K562 (cell line): ENCODE measurements around the gene SLC7A6OS. TPM values are rescaled to one million over a fixed set of nuclear protein-coding genes. Genes with fewer than 3 reads are reported as not detected.
A peak's percentile ranks its signal among the peaks of the same experiment; 100 is the strongest.

Experiments used
- ATAC-seq: fragments of 200-7000 bp; cut with Tn5 transposase; 3 replicates; pipeline ENCODE4 v1.9.1; 2020; ENCODE audit warnings: moderate library complexity
- BruUV-seq: library from RNA; stranded (reverse); fragments of 400-500 nt; replicated peaks from 2 replicates; lab custom pipeline; 2021; lab: Mats Ljungman, UMichigan
- CTCF ChIA-PET: fragments of 300-600 bp; formaldehyde crosslinking; extraction: SDS; loops from one replicate; lab custom pipeline; 2021; ENCODE audit warnings: low intra/inter-chr PET ratio; lab: Yijun Ruan, JAX
- POLR2A ChIA-PET: fragments of 300-600, 350-650 bp; sonication (Branson Sonifier 250); formaldehyde crosslinking; extraction: SDS; loops from one replicate; lab custom pipeline; 2021; ENCODE audit warnings: antibody characterized with exemption, inconsistent platforms; lab: Yijun Ruan, JAX
- DNase-seq, 4 experiments: peaks; one replicate each; pipeline versions ENCODE4 v3.0.0 to v3.0.0-alpha.2; 2011 to 2018; ENCODE audit warnings: low spot score in 3 of 4, mixed read lengths in 3 of 4; ENCODE audit errors: extremely low read depth in 1 of 4
- FAIRE-seq: peaks from 2 replicates; lab custom pipeline; 2011; peaks lifted over from hg19 to GRCh38; lab: Jason Lieb, UNC
- H2AFZ ChIP-seq: 2 replicates; pipeline ENCODE4 v1.6.0; 2011; ENCODE audit warnings: low read depth, low read length, control low read depth, inconsistent platforms
- H3K27ac ChIP-seq: fragments of 200-600 bp; 3 replicates; pipeline ENCODE4 v1.8.0; 2011; ENCODE audit warnings: low read depth, mild to moderate bottlenecking, control low read depth, inconsistent platforms, low read length, moderate library complexity, mixed read lengths; ENCODE audit errors: extremely low read depth
- H3K27me3 ChIP-seq, 2 experiments: fragments of 300-600 bp in 1 of 2; 2 replicates in 1 of 2; 3 replicates in 1 of 2; pipeline versions ENCODE4 v1.6.0 to v1.8.0; 2011; ENCODE audit warnings: inconsistent platforms in 2 of 2, low read length in 2 of 2, mild to moderate bottlenecking in 1 of 2, mixed read lengths in 1 of 2, moderate library complexity in 1 of 2; ENCODE audit not compliant: control insufficient read depth in 2 of 2, insufficient read depth in 2 of 2
- H3K36me3 ChIP-seq: fragments of 300-600 bp; 3 replicates; pipeline ENCODE4 v1.8.0; 2011; ENCODE audit warnings: mild to moderate bottlenecking, low read length, inconsistent platforms; ENCODE audit not compliant: control insufficient read depth, insufficient read depth
- H3K4me1 ChIP-seq, 2 experiments: fragments of 200-600 bp in 1 of 2; replicated peaks in 1 of 2; 2 replicates in 1 of 2; 3 replicates in 1 of 2; pipeline versions ENCODE4 v1.5.1 to v1.8.0; 2011; ENCODE audit warnings: inconsistent platforms in 2 of 2, low read length in 2 of 2, mild to moderate bottlenecking in 1 of 2, mixed read lengths in 1 of 2, moderate library complexity in 1 of 2; ENCODE audit not compliant: control insufficient read depth in 2 of 2, insufficient read depth in 2 of 2
- H3K4me2 ChIP-seq: 2 replicates; pipeline ENCODE4 v1.6.1; 2011; ENCODE audit warnings: low read length, control low read depth, inconsistent platforms, mixed read lengths; ENCODE audit not compliant: insufficient read depth
- H3K4me3 ChIP-seq: fragments of 200-600 bp; sonication (generic), shearing (Covaris generic); 2 replicates; pipeline ENCODE4 v1.5.1; 2016; ENCODE audit warnings: control low read depth, inconsistent platforms
- H3K79me2 ChIP-seq: fragments of 200-600 bp; 3 replicates; pipeline ENCODE4 v1.8.0; 2011; ENCODE audit warnings: low read length, inconsistent platforms; ENCODE audit not compliant: control insufficient read depth, insufficient read depth
- H3K9ac ChIP-seq, 2 experiments: 2 replicates each; pipeline versions ENCODE4 v1.6.0 to v1.6.1; 2011; ENCODE audit warnings: low read depth in 2 of 2, low read length in 2 of 2, control low read depth in 1 of 2, inconsistent platforms in 1 of 2, mild to moderate bottlenecking in 1 of 2, mixed read lengths in 1 of 2; ENCODE audit not compliant: insufficient read depth in 1 of 2
- H3K9me1 ChIP-seq: one replicate; pipeline ENCODE4 v1.6.0; 2011; ENCODE audit warnings: inconsistent platforms, mild to moderate bottlenecking, low read length, moderate library complexity; ENCODE audit not compliant: control insufficient read depth, insufficient read depth
- H3K9me3 ChIP-seq: replicated peaks from 2 replicates; pipeline ENCODE4 v1.5.1; 2011; ENCODE audit warnings: low read depth, low read length, inconsistent platforms; ENCODE audit not compliant: control insufficient read depth, insufficient read depth
- H4K20me1 ChIP-seq: replicated peaks from 2 replicates; pipeline ENCODE4 v1.6.1; 2011; ENCODE audit warnings: low read length, inconsistent platforms, mixed read lengths; ENCODE audit not compliant: control insufficient read depth, insufficient read depth
- ZBTB33 ChIP-seq: sonication (generic); formaldehyde crosslinking; IDR thresholded peaks from 2 replicates; pipeline ENCODE4 v1.8.1; 2023; ENCODE audit warnings: mild to moderate bottlenecking, missing genetic modification reagents
- ZNF121 ChIP-seq: sonication (generic); formaldehyde crosslinking; conservative IDR thresholded peaks from 2 replicates; pipeline ENCODE4 v1.8.0; 2022; ENCODE audit warnings: missing genetic modification reagents
- WGBS: fragments of 100-300 bp; shearing (Covaris generic); methylation state at CpG from one replicate; pipeline ENCODE4 v1.1.6; 2016; ENCODE audit warnings: low coverage, mixed read lengths; ENCODE audit not compliant: insufficient coverage; ENCODE audit errors: missing lambda C conversion rate; 5-methylcytosine and 5-hydroxymethylcytosine counted together
- in situ Hi-C: fragments of 300-500 bp; cut with MboI; formaldehyde crosslinking; loops from 4 replicates; pipeline ENCODE4 v1.15.0; 2018; ENCODE audit warnings: inconsistent platforms, mixed read lengths
- intact Hi-C: fragments of 100-400 bp; cut with micrococcal nuclease; formaldehyde crosslinking; loops from 2 replicates; pipeline ENCODE4 v1.14.2; 2022
- polyA plus RNA-seq, 8 experiments: library from polyadenylated mRNA; depleted of rRNA in 4 of 8; stranded (reverse) in 5 of 8; unstranded in 3 of 8; fragments of >200 nt; fragmentation: Nextera tagmentation in 2 of 8; fragmentation: Illumina TruSeq in 1 of 8; extraction: Ambion mirVana in 2 of 8; extraction: Trizol in 1 of 8; gene quantifications; 2 replicates each; pipeline versions ENCODE4 v1.2.1 to v1.2.3, GENCODE V29; 2011 to 2014; ENCODE audit warnings: inconsistent platforms in 1 of 8, missing spikeins in 1 of 8
- total RNA-seq, 7 experiments: library from RNA; depleted of rRNA in 6 of 7; stranded (reverse); fragments of >200 nt in 6 of 7; fragmentation: Illumina TruSeq in 2 of 7; extraction: Trizol in 2 of 7; gene quantifications; 2 replicates each; pipeline versions ENCODE4 v1.2.1 to v1.2.3, GENCODE V29; 2011 to 2021; ENCODE audit warnings: low replicate concordance in 1 of 7

Gene SLC7A6OS
- total and polyA plus RNA-seq, 9 of the 15 experiments (the other 6 are each of a cell fraction or from before 2014, with no cell fraction given), result 2.7 to 23.6 (median 17.2) TPM

GRCh38 chr16:68324780-68325357 lies 14.1 kb upstream of the SLC7A6OS start:
- no TSS peak for BruUV-seq

More at GRCh38 chr16:68324780-68325357, 14.1 kb upstream of the SLC7A6OS start:
- no peaks in the 10 kb centered on the region for H3K27me3 ChIP-seq
- H3K9me1 ChIP-seq, result peaks cover 3% of the 10 kb centered on the region
- H3K4me1 ChIP-seq, result no peaks in the 10 kb centered on the region
- H3K9ac ChIP-seq, result no peak overlapping the region
- intact Hi-C loops, result no loop called here
- no peaks in the 10 kb centered on the region for H3K79me2 ChIP-seq
- TF ChIP-seq ZNF121 (CRISPR knock-in tag), result 0 out of 2 replicates have a peak, but pooled peaks have one; percentile 7
- no peak for TF ChIP-seq ZBTB33 (CRISPR knock-in tag)
- CTCF ChIA-PET, result no interaction called here
- H4K20me1 ChIP-seq, result no peaks in the 10 kb centered on the region
- no peaks in the 10 kb centered on the region for H3K9me3 ChIP-seq
- no peak overlapping the region for H3K4me3 ChIP-seq
- peaks cover 78% of the 10 kb centered on the region for H3K36me3 ChIP-seq
- in situ Hi-C loops, result loop anchor here (5.0 kb wide), 1 partner anchor 63 kb away; the partner anchor contains the start of gene SLC7A6
- POLR2A ChIA-PET, result interaction anchor here (1.4 kb wide), 1 partner anchor 14 kb away, joined by 4 read pairs; the partner anchor contains the start of genes PRMT7 and SLC7A6OS
- no peak for DNase-seq
- H2AFZ ChIP-seq, result no peak overlapping the region
- H3K4me2 ChIP-seq, result no peak overlapping the region
- no peak overlapping the region for H3K27ac ChIP-seq
- WGBS, result 99% methylated on average over 8 of the region's 8 CpGs
- no peak for FAIRE-seq
- no peak for ATAC-seq
